ENCODE data around the gene IGSF11.

DNA sequence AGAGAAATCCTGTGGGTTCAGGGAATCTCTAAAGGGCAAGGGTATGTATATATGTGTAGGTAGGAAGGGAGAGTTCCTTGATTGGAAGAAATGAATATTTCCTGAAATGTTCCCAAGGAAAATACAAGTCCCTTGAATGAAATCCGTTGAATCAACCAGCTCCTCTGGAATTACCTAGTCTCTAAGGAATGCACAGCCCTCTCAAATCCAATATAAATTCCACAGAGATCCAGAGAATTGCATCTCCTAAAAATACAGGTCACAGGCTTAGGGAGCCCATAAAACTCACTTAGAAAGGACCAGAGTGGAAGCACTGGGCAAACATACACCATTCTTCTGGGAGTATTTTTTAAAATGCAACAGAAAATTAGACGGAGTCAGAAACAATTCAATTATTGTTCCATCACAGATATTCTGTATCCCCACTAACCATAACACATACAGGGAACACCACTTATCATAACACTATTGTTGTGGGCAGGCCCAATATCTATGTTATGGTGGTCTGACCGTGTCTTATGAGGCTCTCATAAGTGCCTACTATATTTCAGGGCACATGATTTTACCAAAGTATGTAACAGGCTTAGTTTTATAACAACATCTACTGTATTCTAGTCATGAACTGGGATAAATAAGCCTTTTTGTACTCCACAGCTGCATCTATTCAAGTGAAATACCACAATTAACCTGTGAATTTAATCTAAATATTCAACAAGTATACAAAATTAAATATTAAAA lies 43.7 kb downstream of the IGSF11 start:
- TF ChIP-seq POLR2A (IDR thresholded peaks at IDR 0.05) (no peak), CTCF (IDR thresholded peaks at IDR 0.05) (no peak)
